IPS-20b (cell line): Measurements from ENCODE around the gene HK1.

Source experiments
- H3K27ac ChIP-seq: one replicate; pipeline ENCODE4 v1.5.1; 2013; ENCODE audit warnings: low read length
- H3K27me3 ChIP-seq: 2 replicates; pipeline ENCODE4 v1.6.1; 2013; ENCODE audit warnings: mild to moderate bottlenecking, low read length, inconsistent platforms; ENCODE audit not compliant: insufficient read depth
- H3K36me3 ChIP-seq: 2 replicates; pipeline ENCODE4 v1.6.1; 2013; ENCODE audit warnings: low read depth, mild to moderate bottlenecking, inconsistent platforms, low read length, moderate library complexity; ENCODE audit not compliant: insufficient read depth
- H3K4me1 ChIP-seq: 2 replicates; pipeline ENCODE4 v1.6.1; 2013; ENCODE audit warnings: mild to moderate bottlenecking, control low read depth, inconsistent platforms, low read length, moderate library complexity; ENCODE audit not compliant: insufficient read depth
- H3K4me3 ChIP-seq: 2 replicates; pipeline ENCODE4 v1.5.1; 2013; ENCODE audit warnings: mild to moderate bottlenecking, low read length, inconsistent platforms
- H3K9ac ChIP-seq: 2 replicates; pipeline ENCODE4 v1.6.1; 2013; ENCODE audit warnings: low read depth, mild to moderate bottlenecking, inconsistent platforms, low read length, moderate library complexity
- H3K9me3 ChIP-seq: 2 replicates; pipeline ENCODE4 v1.6.1; 2013; ENCODE audit warnings: mild to moderate bottlenecking, low read depth, low read length, inconsistent platforms; ENCODE audit not compliant: insufficient read depth

Gene HK1

DNA sequence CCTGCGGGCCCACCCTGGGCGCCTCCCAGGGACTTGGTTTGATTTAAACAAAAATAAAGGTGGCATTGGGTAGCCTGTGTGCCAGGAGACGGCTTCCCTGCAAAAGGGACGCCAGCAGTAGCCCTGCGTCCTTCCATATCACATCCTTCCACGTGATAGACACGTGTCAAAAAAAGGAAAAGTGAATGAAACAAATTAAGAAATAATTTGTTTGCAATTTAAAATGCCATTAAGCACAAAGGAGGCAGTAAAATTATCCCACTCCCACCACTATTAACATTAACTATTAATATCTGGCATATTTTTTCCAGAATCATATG lies 130.8 kb downstream of the HK1 start:
- peaks cover 5% of the 10 kb centered on the region for H3K27me3 ChIP-seq
- peak overlapping the region; percentile 23; the same call in 1 of the 2 replicates for H3K4me3 ChIP-seq
- no peak overlapping the region for H3K9ac ChIP-seq
- H3K9me3 ChIP-seq, result no peaks in the 10 kb centered on the region
- no peaks in the 10 kb centered on the region for H3K36me3 ChIP-seq
- no peak overlapping the region for H3K27ac ChIP-seq
- peaks cover 6% of the 10 kb centered on the region; the same call in 1 of the 2 replicates for H3K4me1 ChIP-seq

- Histone ChIP-seq H3K9ac (no peak overlapping the region), H3K9me3 (no peaks in the 10 kb centered on the region), H3K36me3 (no peaks in the 10 kb centered on the region), H3K4me1 (peaks cover 6% of the 10 kb centered on the region; the same call in 1 of the 2 replicates), H3K27me3 (peaks cover 5% of the 10 kb centered on the region), H3K4me3 (no peak overlapping the region), H3K27ac (no peak overlapping the region)
Measured at GRCh38 chr10:69409968-69410367, 131.7 kb downstream of the HK1 start.

DNA sequence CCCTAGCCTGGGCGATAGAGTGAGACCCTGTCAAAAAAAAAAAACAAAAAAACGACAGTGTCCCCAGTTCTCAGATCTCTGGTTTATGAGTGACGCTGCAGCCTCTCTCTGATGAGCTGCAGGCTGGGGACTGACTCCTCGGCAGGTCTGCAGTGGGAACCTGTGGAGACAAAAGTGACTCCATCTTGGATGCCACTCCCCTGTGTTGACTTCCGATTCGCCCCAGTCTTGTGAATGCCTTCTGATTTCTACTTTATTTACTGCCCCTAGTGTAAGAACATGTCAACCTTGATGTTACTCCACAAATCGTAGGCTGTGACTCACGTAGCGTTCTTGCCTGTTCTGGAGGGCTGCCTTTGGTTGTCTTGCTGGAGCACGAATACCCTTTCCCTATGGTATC lies 132.2 kb downstream of the HK1 start:
- no peaks in the 10 kb centered on the region for H3K9me3 ChIP-seq
- peaks cover 5% of the 10 kb centered on the region for H3K27me3 ChIP-seq
- no peak overlapping the region for H3K9ac ChIP-seq
- peaks cover 6% of the 10 kb centered on the region; the same call in 1 of the 2 replicates for H3K4me1 ChIP-seq
- no peak overlapping the region for H3K27ac ChIP-seq
- H3K36me3 ChIP-seq, result no peaks in the 10 kb centered on the region
- no peak overlapping the region for H3K4me3 ChIP-seq

DNA sequence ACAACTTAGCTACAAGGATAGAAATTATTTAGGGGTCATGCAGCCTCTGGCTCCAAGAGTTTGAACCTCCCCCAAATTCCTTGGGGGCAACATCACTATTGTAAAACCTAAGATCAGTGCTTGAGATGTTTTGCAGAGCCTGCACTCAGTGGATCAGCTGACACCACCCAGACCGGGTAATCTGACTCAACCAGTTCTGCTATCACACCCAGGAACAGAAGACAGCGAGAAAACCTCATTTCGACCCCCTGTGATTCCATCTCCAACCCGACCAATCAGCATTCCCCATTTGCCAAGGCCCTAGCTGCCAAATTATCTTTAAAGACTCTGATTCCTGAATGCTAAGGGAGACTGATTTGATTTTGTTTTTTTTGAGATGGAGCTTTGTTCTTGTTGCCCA lies 133.2 kb downstream of the HK1 start:
- Histone ChIP-seq H3K9me3 (no peaks in the 10 kb centered on the region), H3K27ac (no peak overlapping the region), H3K9ac (no peak overlapping the region), H3K27me3 (peaks cover 5% of the 10 kb centered on the region), H3K4me3 (no peak overlapping the region), H3K36me3 (no peaks in the 10 kb centered on the region), H3K4me1 (peaks cover 6% of the 10 kb centered on the region; the same call in 1 of the 2 replicates)

DNA sequence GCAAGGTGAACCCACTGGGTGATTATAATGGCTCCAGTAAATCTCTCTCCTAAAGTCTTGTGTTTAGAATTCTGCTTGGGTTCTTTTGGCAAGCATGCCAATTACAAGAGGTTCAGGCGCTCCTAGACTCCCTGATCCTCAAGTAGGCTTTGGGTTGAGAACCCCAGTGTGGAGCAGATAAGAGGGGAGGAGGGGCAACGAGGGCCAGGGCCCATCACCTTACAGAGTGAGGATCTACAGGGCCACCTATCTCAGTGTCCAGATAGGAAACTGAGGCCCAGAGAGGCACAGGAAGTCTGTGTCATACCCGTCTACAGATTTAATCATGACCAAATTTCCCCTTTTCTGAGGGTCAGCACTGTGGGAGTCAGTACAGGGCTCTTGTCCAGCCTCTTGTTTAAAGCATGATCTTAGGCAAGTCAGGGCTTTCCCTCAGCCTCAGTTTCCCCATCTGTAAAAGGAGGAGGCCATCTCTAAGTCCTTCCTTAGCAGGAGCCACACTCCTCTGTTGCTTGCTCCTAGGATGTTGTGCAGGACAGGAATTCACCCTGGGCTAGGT lies 134.0 kb downstream of the HK1 start:
- H3K4me1 ChIP-seq, result no peaks in the 10 kb centered on the region; the same call in 1 of the 2 replicates
- no peaks in the 10 kb centered on the region for H3K36me3 ChIP-seq
- H3K9ac ChIP-seq, result no peak overlapping the region
- peaks cover 5% of the 10 kb centered on the region for H3K27me3 ChIP-seq
- no peaks in the 10 kb centered on the region for H3K9me3 ChIP-seq
- no peak overlapping the region for H3K27ac ChIP-seq
- no peak overlapping the region for H3K4me3 ChIP-seq

- no peaks in the 10 kb centered on the region for H3K36me3 ChIP-seq
- no peaks in the 10 kb centered on the region for H3K4me1 ChIP-seq
- peak overlapping the region; percentile 37; the same call in 1 of the 2 replicates for H3K9ac ChIP-seq
- H3K9me3 ChIP-seq, result no peaks in the 10 kb centered on the region
- peak overlapping the region; percentile 57; the same call in 1 of the 2 replicates for H3K4me3 ChIP-seq
- H3K27ac ChIP-seq, result no peak overlapping the region
- H3K27me3 ChIP-seq, result peaks cover 5% of the 10 kb centered on the region
Measured at GRCh38 chr10:69413221-69413865, 135.0 kb downstream of the HK1 start.

DNA sequence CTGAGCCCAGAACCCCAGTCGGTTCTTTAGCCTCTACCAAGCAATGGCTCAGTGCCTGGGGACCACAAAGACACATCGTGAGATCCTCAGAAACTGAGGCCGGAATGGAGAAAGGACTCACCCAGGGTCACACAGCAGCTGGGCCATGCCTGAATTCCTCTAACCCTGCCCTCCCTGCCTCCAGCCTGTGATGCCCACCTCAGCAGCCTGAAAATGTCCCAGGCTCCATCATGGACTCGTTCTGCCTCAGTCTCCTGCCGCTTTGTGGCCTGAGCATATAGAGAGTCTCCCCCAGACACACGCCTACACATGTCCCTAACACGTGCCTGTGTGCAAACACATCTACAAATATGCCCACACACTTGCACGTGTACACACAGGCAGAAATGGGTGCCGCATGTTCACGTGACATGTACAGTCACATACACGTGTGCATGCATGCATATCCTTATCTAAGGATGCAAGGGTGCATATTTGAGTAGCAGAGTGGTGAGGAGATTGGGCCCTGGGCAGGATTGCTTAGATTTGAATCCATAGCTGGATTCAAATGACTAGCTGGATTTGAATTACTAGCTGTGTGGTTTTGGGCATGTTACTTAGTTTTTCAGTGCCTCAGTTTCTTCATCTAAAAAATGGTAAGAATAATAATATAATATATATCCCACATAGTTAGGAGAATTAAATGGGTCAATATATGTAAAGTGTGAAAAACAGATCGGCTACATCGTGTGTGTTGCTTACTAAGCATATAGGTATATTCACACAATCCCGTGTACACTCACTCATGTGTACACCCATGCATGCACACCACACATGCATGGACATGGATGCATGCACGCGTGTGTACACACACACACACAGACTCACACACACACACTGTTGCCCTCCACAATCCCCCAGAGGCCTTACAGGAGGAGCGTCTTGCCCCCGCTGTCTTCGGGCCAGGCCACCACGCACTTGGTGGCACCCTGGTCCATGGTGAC lies 136.0 kb downstream of the HK1 start:
- Histone ChIP-seq H3K27ac (no peak overlapping the region), H3K9ac (no peak overlapping the region)

DNA sequence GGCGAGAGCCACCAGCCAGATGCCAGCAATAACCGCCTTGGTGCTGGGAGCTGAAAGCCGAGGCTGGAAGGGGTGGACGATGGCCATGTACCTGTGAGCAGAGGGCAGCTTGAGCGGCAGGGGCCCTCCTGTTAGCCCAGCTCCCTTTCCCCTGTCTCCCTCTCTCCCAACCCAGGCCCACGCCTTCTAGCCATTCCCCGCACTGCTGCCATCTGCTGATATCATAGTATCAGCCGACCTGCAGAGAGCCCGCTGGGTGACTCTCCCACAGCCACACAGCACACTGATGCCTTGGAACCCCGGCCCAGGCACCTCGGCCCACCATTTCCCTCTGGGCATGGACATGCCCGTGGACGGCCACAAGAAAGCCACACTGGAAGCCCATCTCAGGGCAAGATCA lies 136.8 kb downstream of the HK1 start:
- no peaks in the 10 kb centered on the region for H3K27me3 ChIP-seq
- no peaks in the 10 kb centered on the region for H3K9me3 ChIP-seq
- no peak overlapping the region for H3K27ac ChIP-seq
- H3K4me1 ChIP-seq, result no peaks in the 10 kb centered on the region
- no peak overlapping the region for H3K9ac ChIP-seq
- no peaks in the 10 kb centered on the region for H3K36me3 ChIP-seq
- H3K4me3 ChIP-seq, result no peak overlapping the region

More for the DNA sequence above, 136.0 kb downstream of the HK1 start:
- Histone ChIP-seq H3K4me3 (no peak overlapping the region), H3K36me3 (no peaks in the 10 kb centered on the region), H3K27me3 (peaks cover 2% of the 10 kb centered on the region), H3K9me3 (no peaks in the 10 kb centered on the region), H3K4me1 (no peaks in the 10 kb centered on the region)

DNA sequence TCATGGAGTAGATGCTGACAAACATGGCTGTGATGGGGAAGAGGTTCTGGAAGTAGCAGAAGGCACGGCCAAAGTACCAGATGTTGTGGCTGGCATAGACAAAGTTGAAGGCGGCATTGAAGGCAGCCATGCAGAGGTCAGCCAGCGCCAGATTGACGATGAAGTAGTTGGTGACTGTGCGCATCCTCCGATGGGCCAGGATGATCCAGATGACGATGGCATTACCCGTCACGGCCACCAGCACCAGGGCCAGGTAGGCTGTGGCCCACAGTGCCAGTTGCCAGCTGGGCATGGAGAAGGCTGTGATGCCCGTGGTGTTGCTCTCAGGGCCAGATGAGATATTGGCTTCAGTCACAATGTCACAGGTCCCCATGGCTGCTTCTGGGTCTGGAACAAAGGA lies 137.7 kb downstream of the HK1 start:
- Histone ChIP-seq H3K36me3 (no peaks in the 10 kb centered on the region), H3K9ac (no peak overlapping the region), H3K4me1 (no peaks in the 10 kb centered on the region), H3K4me3 (no peak overlapping the region), H3K27ac (no peak overlapping the region), H3K27me3 (no peaks in the 10 kb centered on the region), H3K9me3 (no peaks in the 10 kb centered on the region)

DNA sequence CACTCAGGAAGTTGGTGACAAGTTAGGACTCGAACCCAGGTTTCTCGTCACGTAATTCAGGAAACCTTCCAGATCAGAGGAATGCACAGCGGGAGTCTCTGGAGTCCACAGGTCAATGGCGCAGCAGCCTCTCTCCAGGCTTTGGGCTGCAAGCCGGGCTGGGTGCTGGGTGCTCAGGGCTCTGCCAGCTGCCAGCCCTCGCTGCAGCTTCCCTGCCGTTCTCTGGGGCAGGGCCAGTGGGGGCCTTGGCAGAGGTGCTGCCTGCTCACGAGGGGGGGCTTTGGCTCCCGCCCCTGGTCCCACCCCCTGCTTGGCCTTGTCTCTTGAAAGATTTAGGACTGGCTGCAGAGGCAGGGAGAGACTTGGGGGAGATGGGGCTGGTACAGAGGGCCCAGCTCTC lies 138.4 kb downstream of the HK1 start, which contains the start of gene TACR2:
Gene TACR2 (minus strand): TSS at position 224 of the 400 bp plus-strand sequence. CDS start 595 bp downstream, outside the sequence.
- no peak within 1 kb of the TSS for H3K27ac ChIP-seq
- no peak within 1 kb of the TSS for H3K4me3 ChIP-seq
- H3K27me3 ChIP-seq, result no peaks in the 10 kb centered on the region
- H3K36me3 ChIP-seq, result no peaks in the 10 kb centered on the region
- H3K4me1 ChIP-seq, result no peaks in the 10 kb centered on the region
- no peak within 1 kb of the TSS for H3K9ac ChIP-seq
- H3K9me3 ChIP-seq, result no peaks in the 10 kb centered on the region

DNA sequence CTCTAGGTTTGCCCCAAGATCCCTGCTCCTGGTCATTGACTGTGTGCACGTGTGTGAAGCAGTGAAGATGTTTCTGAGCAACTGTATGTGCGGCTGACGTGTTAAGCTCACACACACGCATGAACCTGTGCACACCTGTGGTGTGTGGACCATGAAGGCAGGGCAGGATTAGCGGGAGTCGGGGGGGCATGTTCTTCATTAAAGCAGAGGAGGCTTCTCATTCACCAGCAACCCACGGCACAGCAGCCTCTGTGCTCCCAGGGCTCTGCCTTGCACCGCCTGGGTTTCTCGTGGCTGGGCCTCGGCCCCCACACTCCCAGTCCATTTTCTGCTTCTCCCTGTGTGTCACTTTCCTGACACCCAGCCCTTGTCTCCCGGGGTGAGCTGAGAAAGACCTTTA lies 139.2 kb downstream of the HK1 start:
- Histone ChIP-seq H3K27ac (no peak overlapping the region), H3K27me3 (no peaks in the 10 kb centered on the region), H3K36me3 (no peaks in the 10 kb centered on the region), H3K4me1 (no peaks in the 10 kb centered on the region), H3K9me3 (no peaks in the 10 kb centered on the region), H3K9ac (no peak overlapping the region), H3K4me3 (no peak overlapping the region)
